Measurements from ENCODE around the gene ELL3. TPM values are rescaled to one million over a fixed set of nuclear protein-coding genes. Genes with fewer than 3 reads are reported as not detected.
"Not testable (repeated sequence)": the region's sequence is repeated elsewhere in the genome, so short reads cannot be mapped to it uniquely, and the experiment has no call there.

Gene ELL3
- total RNA-seq, 1 experiment from 2014 or later: 522 TPM

- Histone ChIP-seq H4K20me1 (ENCODE audit: insufficient read depth, low read depth, low read length) (no peaks in the 10 kb centered on the region), H3K4me3 (ENCODE audit: low read length) (peak overlapping the region; percentile 52), H3K36me3 (ENCODE audit: insufficient read depth, low read length) (peaks cover 45% of the 10 kb centered on the region), H3K27me3 (ENCODE audit: low read length) (no peaks in the 10 kb centered on the region), H3K9me2 (replicated peaks; ENCODE audit: insufficient read depth, low read length) (no peaks in the 10 kb centered on the region), H3K4me2 (ENCODE audit: low read depth, low read length, poor library complexity, severe bottlenecking) (peak overlapping the region; percentile 69), H3K9me3 (ENCODE audit: low read length) (no peaks in the 10 kb centered on the region), H2AFZ (ENCODE audit: low read length) (no peak overlapping the region), H3K9ac (ENCODE audit: low read length) (peak overlapping the region; percentile 67), H3K27ac (ENCODE audit: low read length) (peak overlapping the region; percentile 99), H3K79me2 (ENCODE audit: low read length) (no peaks in the 10 kb centered on the region), H3K4me1 (ENCODE audit: low read length) (peaks cover 33% of the 10 kb centered on the region)
- peak; percentile 53 for DNase-seq
Measured at GRCh38 chr15:43808435-43808950, 31.7 kb upstream of the ELL3 start.

GRCh38 chr15:43802676-43803075 is 25.9 kb upstream of the ELL3 start:
- H4K20me1 ChIP-seq (ENCODE audit: insufficient read depth, low read depth, low read length); H3K4me3 ChIP-seq (ENCODE audit: low read length); DNase-seq; H3K9me2 ChIP-seq (replicated peaks; ENCODE audit: insufficient read depth, low read length); H3K9ac ChIP-seq (ENCODE audit: low read length); H3K4me2 ChIP-seq (ENCODE audit: low read depth, low read length, poor library complexity, severe bottlenecking); H3K9me3 ChIP-seq (ENCODE audit: low read length); H3K27me3 ChIP-seq (ENCODE audit: low read length); H2AFZ ChIP-seq (ENCODE audit: low read length): not testable (repeated sequence)
- Histone ChIP-seq H3K36me3 (ENCODE audit: insufficient read depth, low read length) (peaks cover 39% of the 10 kb centered on the region), H3K4me1 (ENCODE audit: low read length) (peaks cover 39% of the 10 kb centered on the region), H3K79me2 (ENCODE audit: low read length) (peaks cover 18% of the 10 kb centered on the region), H3K27ac (ENCODE audit: low read length) (peak overlapping the region; percentile 34)

DNA sequence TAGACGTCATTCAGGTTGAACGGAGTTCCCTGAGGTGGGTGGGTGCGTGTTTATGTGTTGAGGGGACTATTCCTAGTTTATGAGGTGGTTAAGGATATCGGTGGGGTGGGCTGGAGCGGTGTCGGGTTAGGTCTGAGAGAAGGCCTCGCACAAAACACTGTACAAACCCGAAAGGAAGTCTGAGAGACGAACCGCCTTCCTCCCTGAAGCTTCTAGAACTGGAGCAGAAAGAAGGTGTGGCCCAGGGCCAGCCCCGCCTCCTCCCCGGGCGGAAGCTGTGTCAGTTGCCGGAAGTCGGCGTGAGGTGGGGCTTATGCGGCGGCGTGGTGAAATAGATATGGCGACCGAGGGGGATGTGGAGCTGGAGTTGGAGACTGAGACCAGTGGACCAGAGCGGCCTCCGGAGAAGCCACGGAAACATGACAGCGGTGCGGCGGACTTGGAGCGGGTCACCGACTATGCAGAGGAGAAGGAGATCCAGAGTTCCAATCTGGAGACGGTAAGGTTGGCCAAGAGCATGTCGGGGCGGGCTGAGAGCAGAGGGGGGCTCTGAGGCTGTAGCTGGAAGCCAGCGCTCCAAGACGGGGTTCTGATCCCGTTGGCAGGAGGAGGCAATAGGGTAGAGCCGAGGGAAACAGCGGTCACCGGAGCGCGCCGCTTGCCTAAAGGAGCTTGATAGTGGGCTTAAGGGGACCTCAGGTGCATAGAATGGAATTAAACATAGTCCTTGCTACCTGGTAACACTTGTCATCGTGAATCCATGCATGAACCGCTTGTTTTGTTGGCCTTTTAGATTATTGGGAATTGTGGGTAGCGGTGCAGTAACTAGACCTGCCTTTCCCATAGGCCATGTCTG is 23.7 kb upstream of the ELL3 start, which contains the start of gene HYPK:
Gene HYPK (plus strand): TSS at position 314 of the 856 bp plus-strand sequence. CDS start 24 bp downstream, at position 338.
- Histone ChIP-seq H3K27ac (ENCODE audit: low read length) (peak within 1 kb of the TSS; percentile 95), H2AFZ (ENCODE audit: low read length) (no peak within 1 kb of the TSS), H3K9me2 (replicated peaks; ENCODE audit: insufficient read depth, low read length) (no peaks in the 10 kb centered on the region), H3K79me2 (ENCODE audit: low read length) (peaks cover 18% of the 10 kb centered on the region), H3K9ac (ENCODE audit: low read length) (peak within 1 kb of the TSS; percentile 94), H3K9me3 (ENCODE audit: low read length) (no peaks in the 10 kb centered on the region), H3K36me3 (ENCODE audit: insufficient read depth, low read length) (peaks cover 26% of the 10 kb centered on the region), H3K4me2 (ENCODE audit: low read depth, low read length, poor library complexity, severe bottlenecking) (peak within 1 kb of the TSS; percentile 95), H3K4me1 (ENCODE audit: low read length) (peaks cover 57% of the 10 kb centered on the region), H3K4me3 (ENCODE audit: low read length) (peak within 1 kb of the TSS; percentile 87), H3K27me3 (ENCODE audit: low read length) (no peaks in the 10 kb centered on the region), H4K20me1 (ENCODE audit: insufficient read depth, low read depth, low read length) (no peaks in the 10 kb centered on the region; the same call in 1 of the 2 replicates)
- peak; percentile 97 for DNase-seq

GRCh38 chr15:43799945-43800285 is 23.1 kb upstream of the ELL3 start, which contains the start of gene SERINC4:
SERINC4 (minus strand) TSS chr15:43800220; CDS start chr15:43799986, 234 bp downstream.
- Histone ChIP-seq H3K27me3 (ENCODE audit: low read length) (no peaks in the 10 kb centered on the region), H3K27ac (ENCODE audit: low read length) (peak within 1 kb of the TSS; percentile 95), H3K4me2 (ENCODE audit: low read depth, low read length, poor library complexity, severe bottlenecking) (peak within 1 kb of the TSS; percentile 95), H3K9me2 (replicated peaks; ENCODE audit: insufficient read depth, low read length) (no peaks in the 10 kb centered on the region), H3K36me3 (ENCODE audit: insufficient read depth, low read length) (peaks cover 29% of the 10 kb centered on the region), H4K20me1 (ENCODE audit: insufficient read depth, low read depth, low read length) (no peaks in the 10 kb centered on the region; the same call in 1 of the 2 replicates), H3K4me3 (ENCODE audit: low read length) (peak within 1 kb of the TSS; percentile 87), H3K79me2 (ENCODE audit: low read length) (peaks cover 18% of the 10 kb centered on the region), H3K4me1 (ENCODE audit: low read length) (peaks cover 63% of the 10 kb centered on the region), H3K9ac (ENCODE audit: low read length) (peak within 1 kb of the TSS; percentile 94), H2AFZ (ENCODE audit: low read length) (no peak within 1 kb of the TSS), H3K9me3 (ENCODE audit: low read length) (no peaks in the 10 kb centered on the region)
- DNase-seq: no peak

DNA sequence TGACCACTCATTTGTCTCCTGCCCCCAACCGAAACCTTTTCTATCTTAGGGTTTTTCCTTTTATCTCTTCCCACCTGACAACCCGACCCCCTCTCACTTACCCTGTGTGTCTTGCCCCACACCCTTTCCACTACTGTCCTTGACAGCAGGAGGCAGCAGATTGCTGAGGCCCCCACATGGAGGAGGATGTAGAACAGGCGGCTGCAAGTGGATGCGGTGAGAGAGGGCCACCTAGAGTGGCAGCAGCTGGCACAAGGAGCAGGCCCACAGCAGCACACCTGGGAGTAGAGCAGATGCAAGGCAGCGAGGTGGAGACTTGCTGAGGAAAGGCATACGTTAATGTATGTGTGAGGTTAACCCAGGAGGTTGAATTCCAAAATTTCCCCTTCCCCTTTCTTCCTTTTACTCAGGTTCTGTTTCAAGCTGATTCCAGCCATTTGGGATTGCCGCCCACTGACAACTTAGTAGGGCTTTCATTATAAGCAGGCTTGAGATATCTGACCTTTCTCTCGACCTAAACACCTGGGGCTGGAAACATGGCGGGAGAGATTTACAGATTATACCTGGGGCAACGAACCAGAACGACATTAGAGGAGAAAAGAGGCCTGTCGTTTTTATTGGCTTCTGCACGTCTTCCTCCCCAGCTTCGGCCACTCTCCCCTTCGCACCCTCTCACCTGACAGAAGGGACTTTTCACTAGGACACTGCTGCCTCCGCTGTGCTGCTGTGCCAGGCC is 22.6 kb upstream of the ELL3 start:
- Histone ChIP-seq H2AFZ (ENCODE audit: low read length) (no peak overlapping the region), H3K9ac (ENCODE audit: low read length) (peak overlapping the region; percentile 46), H3K9me3 (ENCODE audit: low read length) (no peaks in the 10 kb centered on the region), H3K27ac (ENCODE audit: low read length) (peak overlapping the region; percentile 95), H3K4me2 (ENCODE audit: low read depth, low read length, poor library complexity, severe bottlenecking) (peak overlapping the region; percentile 40), H3K79me2 (ENCODE audit: low read length) (peaks cover 18% of the 10 kb centered on the region), H3K36me3 (ENCODE audit: insufficient read depth, low read length) (peaks cover 34% of the 10 kb centered on the region), H3K9me2 (replicated peaks; ENCODE audit: insufficient read depth, low read length) (no peaks in the 10 kb centered on the region), H4K20me1 (ENCODE audit: insufficient read depth, low read depth, low read length) (peaks cover 4% of the 10 kb centered on the region; the same call in 1 of the 2 replicates), H3K4me3 (ENCODE audit: low read length) (peak overlapping the region; percentile 10; the same call in 1 of the 2 replicates), H3K27me3 (ENCODE audit: low read length) (no peaks in the 10 kb centered on the region), H3K4me1 (ENCODE audit: low read length) (peaks cover 68% of the 10 kb centered on the region)
- DNase-seq: peak; percentile 84

DNA sequence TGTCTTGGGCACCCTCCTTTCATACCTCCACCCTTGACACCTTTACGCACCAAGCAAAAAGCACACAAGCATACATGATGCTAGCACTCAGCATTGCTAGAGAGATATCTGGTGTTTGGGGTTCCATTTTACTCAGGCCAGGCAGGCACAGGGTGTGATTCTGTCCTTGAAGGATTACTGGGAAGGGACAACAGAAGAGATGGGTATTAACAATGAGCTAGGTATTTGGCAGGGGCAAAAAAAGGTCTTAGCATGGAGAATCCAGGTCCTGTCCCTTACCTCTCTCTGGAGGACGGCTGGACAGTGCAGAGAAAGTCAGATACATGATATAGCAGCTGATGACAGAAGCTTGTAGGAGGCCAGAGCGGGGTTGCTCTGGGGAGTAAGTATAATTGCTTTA is 19.8 kb upstream of the ELL3 start:
- Histone ChIP-seq H3K4me2 (ENCODE audit: low read depth, low read length, poor library complexity, severe bottlenecking) (no peak overlapping the region), H3K36me3 (ENCODE audit: insufficient read depth, low read length) (peaks cover 39% of the 10 kb centered on the region), H3K9ac (ENCODE audit: low read length) (no peak overlapping the region; the same call in 1 of the 2 replicates), H3K9me3 (ENCODE audit: low read length) (no peaks in the 10 kb centered on the region), H3K27me3 (ENCODE audit: low read length) (no peaks in the 10 kb centered on the region), H3K9me2 (replicated peaks; ENCODE audit: insufficient read depth, low read length) (no peaks in the 10 kb centered on the region), H3K4me1 (ENCODE audit: low read length) (peaks cover 78% of the 10 kb centered on the region), H3K4me3 (ENCODE audit: low read length) (no peak overlapping the region), H2AFZ (ENCODE audit: low read length) (no peak overlapping the region), H3K27ac (ENCODE audit: low read length) (peak overlapping the region; percentile 95), H4K20me1 (ENCODE audit: insufficient read depth, low read depth, low read length) (peaks cover 24% of the 10 kb centered on the region; the same call in 1 of the 2 replicates), H3K79me2 (ENCODE audit: low read length) (peaks cover 34% of the 10 kb centered on the region)
- DNase-seq: no peak

- peaks cover 34% of the 10 kb centered on the region for H3K36me3 ChIP-seq (ENCODE audit: insufficient read depth, low read length)
- H3K27me3 ChIP-seq (ENCODE audit: low read length): no peaks in the 10 kb centered on the region
- H3K4me2 ChIP-seq (ENCODE audit: low read depth, low read length, poor library complexity, severe bottlenecking): no peak overlapping the region
- peak overlapping the region; percentile 95 for H3K27ac ChIP-seq (ENCODE audit: low read length)
- H3K9me2 ChIP-seq (replicated peaks; ENCODE audit: insufficient read depth, low read length): no peaks in the 10 kb centered on the region
- H3K79me2 ChIP-seq (ENCODE audit: low read length): peaks cover 28% of the 10 kb centered on the region
- peaks cover 77% of the 10 kb centered on the region for H3K4me1 ChIP-seq (ENCODE audit: low read length)
- no peaks in the 10 kb centered on the region for H3K9me3 ChIP-seq (ENCODE audit: low read length)
- H2AFZ ChIP-seq (ENCODE audit: low read length): no peak overlapping the region
- H4K20me1 ChIP-seq (ENCODE audit: insufficient read depth, low read depth, low read length): peaks cover 24% of the 10 kb centered on the region; the same call in 1 of the 2 replicates
- no peak overlapping the region for H3K9ac ChIP-seq (ENCODE audit: low read length)
- no peak for DNase-seq
- H3K4me3 ChIP-seq (ENCODE audit: low read length): no peak overlapping the region
Measured at GRCh38 chr15:43795997-43796396, 19.2 kb upstream of the ELL3 start.

GRCh38 chr15:43795197-43795596 is 18.4 kb upstream of the ELL3 start:
- Histone ChIP-seq H3K36me3 (ENCODE audit: insufficient read depth, low read length) (peaks cover 29% of the 10 kb centered on the region), H3K4me2 (ENCODE audit: low read depth, low read length, poor library complexity, severe bottlenecking) (no peak overlapping the region), H3K27ac (ENCODE audit: low read length) (peak overlapping the region; percentile 95), H3K4me1 (ENCODE audit: low read length) (peaks cover 76% of the 10 kb centered on the region), H3K9me2 (replicated peaks; ENCODE audit: insufficient read depth, low read length) (no peaks in the 10 kb centered on the region), H3K9me3 (ENCODE audit: low read length) (no peaks in the 10 kb centered on the region), H2AFZ (ENCODE audit: low read length) (no peak overlapping the region), H4K20me1 (ENCODE audit: insufficient read depth, low read depth, low read length) (peaks cover 24% of the 10 kb centered on the region; the same call in 1 of the 2 replicates), H3K4me3 (ENCODE audit: low read length) (no peak overlapping the region), H3K27me3 (ENCODE audit: low read length) (no peaks in the 10 kb centered on the region), H3K9ac (ENCODE audit: low read length) (no peak overlapping the region), H3K79me2 (ENCODE audit: low read length) (peaks cover 22% of the 10 kb centered on the region)
- DNase-seq: no peak

Data from Karpas-422 (cell line).